ENCODE results near the gene AKT2.

The AKT2 gene

DNA sequence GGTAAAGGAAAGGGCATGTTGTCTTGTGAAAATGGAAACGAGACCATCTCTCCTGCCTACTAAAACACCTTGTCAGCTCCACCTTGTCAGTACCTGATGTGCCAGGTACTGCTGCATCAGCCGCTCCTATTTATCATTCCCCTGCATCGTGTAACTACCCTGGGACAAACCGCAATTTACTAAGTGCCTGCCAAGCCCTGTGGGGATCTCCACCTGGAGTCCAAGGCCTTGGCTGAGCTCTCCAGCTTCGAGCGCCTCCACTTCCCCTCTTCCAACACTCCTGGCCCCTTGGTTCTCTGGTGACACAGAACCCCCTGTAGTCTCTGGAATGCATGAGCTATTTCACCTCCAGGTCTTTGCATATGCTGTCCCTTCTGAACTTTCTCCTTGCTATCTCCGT, 32.8 kb downstream of the AKT2 start:
- TF ChIP-seq ZFX (IDR thresholded peaks at IDR 0.05) = no peak
- TF ChIP-seq, protein P1, sequence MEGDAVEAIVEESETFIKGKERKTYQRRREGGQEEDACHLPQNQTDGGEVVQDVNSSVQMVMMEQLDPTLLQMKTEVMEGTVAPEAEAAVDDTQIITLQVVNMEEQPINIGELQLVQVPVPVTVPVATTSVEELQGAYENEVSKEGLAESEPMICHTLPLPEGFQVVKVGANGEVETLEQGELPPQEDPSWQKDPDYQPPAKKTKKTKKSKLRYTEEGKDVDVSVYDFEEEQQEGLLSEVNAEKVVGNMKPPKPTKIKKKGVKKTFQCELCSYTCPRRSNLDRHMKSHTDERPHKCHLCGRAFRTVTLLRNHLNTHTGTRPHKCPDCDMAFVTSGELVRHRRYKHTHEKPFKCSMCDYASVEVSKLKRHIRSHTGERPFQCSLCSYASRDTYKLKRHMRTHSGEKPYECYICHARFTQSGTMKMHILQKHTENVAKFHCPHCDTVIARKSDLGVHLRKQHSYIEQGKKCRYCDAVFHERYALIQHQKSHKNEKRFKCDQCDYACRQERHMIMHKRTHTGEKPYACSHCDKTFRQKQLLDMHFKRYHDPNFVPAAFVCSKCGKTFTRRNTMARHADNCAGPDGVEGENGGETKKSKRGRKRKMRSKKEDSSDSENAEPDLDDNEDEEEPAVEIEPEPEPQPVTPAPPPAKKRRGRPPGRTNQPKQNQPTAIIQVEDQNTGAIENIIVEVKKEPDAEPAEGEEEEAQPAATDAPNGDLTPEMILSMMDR (conservative IDR thresholded peaks at IDR 0.05) = no peak
- no peak overlapping the region for H3K27ac ChIP-seq

DNA sequence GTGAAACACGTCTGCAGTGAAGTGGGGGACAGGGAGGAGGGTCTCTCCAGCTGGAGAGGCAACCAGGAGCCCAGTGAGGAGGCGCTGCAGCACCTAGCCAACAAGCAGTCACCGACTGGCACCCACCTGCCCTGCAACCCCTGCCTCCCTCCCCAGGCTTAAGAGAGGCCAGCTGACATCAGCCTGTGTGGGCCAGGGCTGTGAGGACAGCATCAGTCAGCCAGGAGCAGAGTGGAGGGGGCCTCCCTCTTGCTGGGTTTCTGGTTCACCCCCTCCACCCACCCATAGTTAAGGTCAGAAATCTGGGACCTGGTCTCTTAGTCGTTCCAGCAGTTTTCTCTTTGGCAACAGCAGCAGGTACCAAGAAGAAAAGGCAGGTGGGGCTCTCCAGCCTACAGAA, 33.2 kb downstream of the AKT2 start:
- TF ChIP-seq, protein P1 (conservative IDR thresholded peaks at IDR 0.05) = no peak
- TF ChIP-seq ZFX (IDR thresholded peaks at IDR 0.05) = no peak
- H3K27ac ChIP-seq = no peak overlapping the region

DNA sequence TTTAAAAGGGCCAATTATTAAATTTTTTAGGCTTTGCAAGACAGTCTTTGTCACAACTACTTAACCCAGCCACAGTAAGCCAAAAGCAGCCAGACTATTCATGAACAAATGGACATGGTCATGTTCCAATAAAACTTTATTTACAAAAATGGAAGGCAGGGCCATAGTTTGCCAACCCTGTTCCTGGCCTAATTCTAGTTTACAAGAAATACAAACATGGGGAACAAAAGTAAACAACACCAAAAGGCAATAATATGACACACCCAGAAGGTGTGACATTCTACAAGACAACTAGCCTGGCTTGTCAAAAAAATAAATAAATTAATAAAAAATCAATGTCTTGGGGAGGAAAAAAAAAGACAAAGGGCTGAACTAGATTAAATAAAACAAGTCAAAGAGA, 33.9 kb downstream of the AKT2 start:
- H3K27ac ChIP-seq = no peak overlapping the region
- no peak for TF ChIP-seq ZFX (IDR thresholded peaks at IDR 0.05)
- TF ChIP-seq, protein P1 (conservative IDR thresholded peaks at IDR 0.05) = no peak

DNA sequence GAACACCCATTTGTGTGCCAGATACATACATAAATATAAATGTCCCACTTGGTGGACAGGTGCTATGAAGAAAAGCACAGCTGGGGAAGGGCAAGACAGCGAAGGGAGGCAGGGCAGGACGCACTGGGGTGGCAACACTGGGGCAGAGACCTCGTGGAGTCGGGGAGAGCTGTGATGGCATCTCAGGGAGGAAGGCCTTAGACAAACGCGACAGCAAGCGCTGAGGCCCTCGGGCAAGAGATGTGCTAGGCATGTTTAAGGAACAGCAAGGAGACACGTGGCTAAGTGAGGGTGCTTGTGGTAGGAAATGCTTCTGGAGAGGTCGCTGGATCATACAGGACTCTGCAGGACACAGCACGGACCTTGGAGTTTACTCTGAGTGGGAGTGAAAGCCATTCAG, 35.4 kb downstream of the AKT2 start:
- TF ChIP-seq ZFX (IDR thresholded peaks at IDR 0.05) = no peak
- TF ChIP-seq, protein P1 (conservative IDR thresholded peaks at IDR 0.05) = no peak
- H3K27ac ChIP-seq = peak overlapping the region; percentile 65

GRCh38 chr19:40249201-40249600, 35.9 kb downstream of the AKT2 start:
- H3K27ac ChIP-seq = peak overlapping the region; percentile 65
- TF ChIP-seq, protein P1 (conservative IDR thresholded peaks at IDR 0.05) = no peak
- TF ChIP-seq ZFX (IDR thresholded peaks at IDR 0.05) = no peak

DNA sequence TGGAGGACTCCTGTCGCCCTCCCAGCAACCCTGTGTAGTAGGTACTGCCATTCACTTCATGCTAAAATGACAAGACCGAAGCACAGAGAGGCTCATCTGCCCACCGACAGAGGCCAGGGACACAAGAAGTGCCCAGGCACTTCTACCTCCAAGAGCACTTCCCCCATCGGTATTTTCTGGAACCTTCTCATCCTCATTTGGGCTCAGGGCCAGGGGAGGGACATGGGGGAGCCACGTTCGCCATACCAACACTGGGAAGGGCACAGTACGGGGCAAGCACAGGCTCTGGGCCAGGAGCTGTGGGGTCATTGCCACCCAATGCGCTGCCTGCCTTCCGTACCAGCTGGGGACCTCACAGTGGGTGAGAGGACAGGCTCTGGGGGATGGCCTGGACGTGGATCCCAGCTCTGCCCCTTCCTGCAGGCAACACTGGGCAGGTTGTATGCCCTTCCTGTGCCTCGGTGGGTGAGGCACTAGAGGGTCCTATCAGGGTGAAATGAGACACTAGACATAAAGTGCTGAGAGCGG, 37.3 kb downstream of the AKT2 start:
- no peak overlapping the region for H3K27ac ChIP-seq
- TF ChIP-seq, protein P1 (conservative IDR thresholded peaks at IDR 0.05) = no peak
- no peak for TF ChIP-seq ZFX (IDR thresholded peaks at IDR 0.05)

DNA sequence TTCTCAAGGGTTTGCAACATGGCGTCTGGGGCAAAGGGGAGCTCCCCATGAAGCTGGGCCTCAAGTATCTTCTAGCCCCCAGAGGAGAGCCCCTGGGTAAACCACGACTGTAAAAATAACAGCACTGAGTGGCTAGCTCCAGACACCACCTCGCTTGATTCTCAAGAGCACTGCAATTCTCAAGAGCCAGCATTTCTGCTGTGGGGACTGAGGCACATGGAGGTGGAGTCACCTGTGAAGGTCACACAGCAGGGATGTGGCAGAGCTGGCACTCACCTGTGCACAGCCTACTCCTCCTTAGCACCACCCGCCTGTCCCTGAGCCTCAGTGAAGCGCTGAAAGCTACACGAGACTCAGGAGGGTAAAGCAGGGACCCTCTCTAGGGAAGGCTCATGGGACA, 38.0 kb downstream of the AKT2 start:
- TF ChIP-seq, protein P1 (conservative IDR thresholded peaks at IDR 0.05) = no peak
- TF ChIP-seq ZFX (IDR thresholded peaks at IDR 0.05) = no peak
- no peak overlapping the region for H3K27ac ChIP-seq

All from C4-2B (cell line).